ENCODE results near the gene TOR1A. TPM values are rescaled to one million over a fixed set of nuclear protein-coding genes. Genes with fewer than 3 reads are reported as not detected.

TOR1A gene
- total RNA-seq, 3 donors from 2014 or later: 30.8 to 35.8 (median 35.2) TPM

DNA sequence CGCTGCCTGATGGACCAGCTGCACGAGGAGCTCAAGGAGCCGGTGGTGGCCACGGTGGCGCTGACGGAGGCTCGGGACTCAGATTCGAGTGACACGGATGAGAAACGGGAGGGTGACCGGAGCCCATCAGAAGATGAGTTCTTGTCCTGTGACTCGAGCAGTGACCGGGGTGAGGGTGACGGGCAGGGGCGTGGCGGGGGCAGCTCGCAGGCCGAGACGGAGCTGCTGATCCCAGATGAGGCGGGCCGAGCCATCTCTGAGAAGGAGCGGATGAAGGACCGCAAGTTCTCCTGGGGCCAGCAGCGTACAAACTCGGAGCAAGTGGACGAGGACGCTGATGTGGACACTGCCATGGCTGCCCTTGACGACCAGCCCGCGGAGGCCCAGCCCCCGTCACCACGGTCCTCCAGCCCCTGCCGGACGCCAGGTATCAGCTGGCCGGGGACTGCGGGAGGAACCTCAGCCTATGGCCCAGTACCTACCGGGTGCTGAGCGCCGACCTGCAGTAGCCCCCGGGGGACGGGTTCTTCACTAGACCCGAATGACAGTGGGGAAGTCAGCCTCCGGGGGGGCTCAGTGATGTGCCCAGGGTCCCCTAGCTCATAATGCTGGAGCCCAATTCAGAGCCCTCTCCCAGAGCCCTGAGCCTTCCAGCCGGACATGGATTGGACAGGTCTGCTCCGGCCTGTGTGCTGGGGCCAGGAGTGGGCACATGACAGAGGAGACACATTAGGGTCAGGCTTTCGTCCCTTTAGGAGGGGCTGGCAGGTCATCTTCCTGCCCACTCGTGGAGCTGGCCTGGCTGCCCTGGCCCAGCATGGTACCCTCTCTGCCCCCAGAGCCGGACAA lies 44.3 kb upstream of the TOR1A start:
- no peak overlapping the region for H3K4me3 ChIP-seq
- intact Hi-C loops (cut with DNase I, micrococcal nuclease): no loop called here
- H3K36me3 ChIP-seq (ENCODE audit: low read depth): no peaks in the 10 kb centered on the region
- ATAC-seq (no peak), DNase-seq (no peak)
- H3K9me3 ChIP-seq: no peaks in the 10 kb centered on the region
- TF ChIP-seq, protein P1, sequence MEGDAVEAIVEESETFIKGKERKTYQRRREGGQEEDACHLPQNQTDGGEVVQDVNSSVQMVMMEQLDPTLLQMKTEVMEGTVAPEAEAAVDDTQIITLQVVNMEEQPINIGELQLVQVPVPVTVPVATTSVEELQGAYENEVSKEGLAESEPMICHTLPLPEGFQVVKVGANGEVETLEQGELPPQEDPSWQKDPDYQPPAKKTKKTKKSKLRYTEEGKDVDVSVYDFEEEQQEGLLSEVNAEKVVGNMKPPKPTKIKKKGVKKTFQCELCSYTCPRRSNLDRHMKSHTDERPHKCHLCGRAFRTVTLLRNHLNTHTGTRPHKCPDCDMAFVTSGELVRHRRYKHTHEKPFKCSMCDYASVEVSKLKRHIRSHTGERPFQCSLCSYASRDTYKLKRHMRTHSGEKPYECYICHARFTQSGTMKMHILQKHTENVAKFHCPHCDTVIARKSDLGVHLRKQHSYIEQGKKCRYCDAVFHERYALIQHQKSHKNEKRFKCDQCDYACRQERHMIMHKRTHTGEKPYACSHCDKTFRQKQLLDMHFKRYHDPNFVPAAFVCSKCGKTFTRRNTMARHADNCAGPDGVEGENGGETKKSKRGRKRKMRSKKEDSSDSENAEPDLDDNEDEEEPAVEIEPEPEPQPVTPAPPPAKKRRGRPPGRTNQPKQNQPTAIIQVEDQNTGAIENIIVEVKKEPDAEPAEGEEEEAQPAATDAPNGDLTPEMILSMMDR (IDR thresholded peaks at IDR 0.05): no peak
- H3K4me1 ChIP-seq (ENCODE audit: low read depth): no peaks in the 10 kb centered on the region

DNA sequence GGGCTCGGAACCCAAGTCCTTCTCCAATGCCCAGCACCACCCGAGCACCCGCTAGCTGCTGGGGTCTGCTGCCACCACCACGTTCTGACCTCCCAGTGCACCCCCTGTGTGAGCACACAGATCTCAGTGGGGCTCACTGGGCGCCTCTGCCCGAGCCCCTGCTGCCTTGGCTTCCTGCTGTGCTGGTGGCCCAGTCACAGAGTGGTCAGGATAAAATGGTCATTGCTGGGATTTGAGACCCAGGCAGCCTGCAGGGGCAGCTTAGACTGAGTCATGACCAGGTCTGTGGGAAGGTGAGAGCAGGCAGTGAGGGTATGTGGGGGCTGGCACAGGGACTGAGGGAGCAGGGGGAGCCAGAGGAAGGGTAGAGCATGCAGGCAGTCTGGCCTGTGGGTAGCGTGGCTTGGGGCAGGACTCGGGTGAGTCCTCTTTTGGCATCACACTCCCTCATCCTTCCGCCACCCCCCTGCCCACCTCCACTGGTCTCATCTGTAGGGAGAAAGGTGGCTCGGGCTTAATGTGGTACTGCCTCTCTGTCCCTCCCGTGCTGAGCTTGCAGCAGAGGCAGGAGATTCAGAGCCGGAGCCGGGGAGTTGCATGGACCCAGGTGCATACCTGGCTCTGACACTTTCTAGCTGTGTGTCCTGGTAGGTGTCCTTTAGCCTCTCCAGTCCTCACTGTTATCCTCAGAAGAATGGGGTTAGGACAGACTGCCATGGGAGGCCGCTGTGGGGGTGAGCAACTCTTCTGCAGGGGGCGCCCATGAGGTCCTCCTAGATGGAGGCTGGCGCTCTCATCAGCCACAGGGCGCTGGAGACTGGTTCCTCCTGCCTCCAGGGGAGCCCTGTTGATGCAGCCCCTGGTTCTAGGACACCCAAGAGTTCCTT lies 43.4 kb upstream of the TOR1A start:
- DNase-seq (no peak), ATAC-seq (no peak)
- Histone ChIP-seq H3K4me1 (ENCODE audit: low read depth) (no peaks in the 10 kb centered on the region), H3K9me3 (no peaks in the 10 kb centered on the region), H3K36me3 (ENCODE audit: low read depth) (no peaks in the 10 kb centered on the region), H3K4me3 (no peak overlapping the region)
- TF ChIP-seq, protein P1 (IDR thresholded peaks at IDR 0.05): no peak
- intact Hi-C loops (cut with DNase I, micrococcal nuclease): no loop called here

DNA sequence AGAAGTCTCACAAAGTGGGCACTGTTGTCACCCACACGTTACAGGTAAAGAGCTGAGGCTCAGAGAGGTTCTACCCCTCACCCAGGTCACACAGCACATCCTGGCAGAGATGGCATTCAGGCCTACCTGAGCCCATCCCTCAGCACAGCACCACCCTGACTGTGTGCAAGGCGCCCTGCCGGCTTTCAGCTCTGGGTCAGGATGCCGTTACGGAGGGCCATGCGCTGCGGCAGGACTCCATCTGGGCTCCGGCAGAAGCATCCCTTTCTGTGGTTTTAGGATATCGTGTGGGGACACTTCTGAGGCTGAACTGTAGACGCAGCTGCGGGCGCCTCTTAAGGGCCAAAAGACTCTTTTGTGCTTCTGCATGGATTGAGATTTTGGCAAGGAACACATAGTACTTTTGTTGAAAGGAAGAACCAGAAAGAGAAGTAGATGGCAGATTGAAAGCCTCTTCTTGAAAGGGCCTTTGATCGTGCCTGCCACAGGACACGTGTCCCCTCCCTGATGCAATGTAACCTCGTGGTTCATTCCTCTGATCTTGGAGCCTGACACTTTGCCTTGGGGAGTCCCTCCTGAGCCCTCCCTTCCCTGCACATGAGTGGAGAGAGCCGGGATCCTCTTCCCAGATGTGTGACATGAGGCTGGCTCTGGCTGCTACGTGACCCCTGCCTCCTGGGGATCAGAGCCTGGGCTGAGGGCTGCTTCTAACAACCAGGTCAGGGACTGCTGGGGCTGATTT lies 42.6 kb upstream of the TOR1A start:
- TF ChIP-seq, protein P1 (IDR thresholded peaks at IDR 0.05): no peak
- no peaks in the 10 kb centered on the region for H3K4me1 ChIP-seq (ENCODE audit: low read depth)
- H3K9me3 ChIP-seq: no peaks in the 10 kb centered on the region
- DNase-seq: no peak
- no peak overlapping the region for H3K4me3 ChIP-seq
- H3K36me3 ChIP-seq (ENCODE audit: low read depth): no peaks in the 10 kb centered on the region
- intact Hi-C loops (cut with DNase I, micrococcal nuclease): no loop called here
- no peak for ATAC-seq

DNA sequence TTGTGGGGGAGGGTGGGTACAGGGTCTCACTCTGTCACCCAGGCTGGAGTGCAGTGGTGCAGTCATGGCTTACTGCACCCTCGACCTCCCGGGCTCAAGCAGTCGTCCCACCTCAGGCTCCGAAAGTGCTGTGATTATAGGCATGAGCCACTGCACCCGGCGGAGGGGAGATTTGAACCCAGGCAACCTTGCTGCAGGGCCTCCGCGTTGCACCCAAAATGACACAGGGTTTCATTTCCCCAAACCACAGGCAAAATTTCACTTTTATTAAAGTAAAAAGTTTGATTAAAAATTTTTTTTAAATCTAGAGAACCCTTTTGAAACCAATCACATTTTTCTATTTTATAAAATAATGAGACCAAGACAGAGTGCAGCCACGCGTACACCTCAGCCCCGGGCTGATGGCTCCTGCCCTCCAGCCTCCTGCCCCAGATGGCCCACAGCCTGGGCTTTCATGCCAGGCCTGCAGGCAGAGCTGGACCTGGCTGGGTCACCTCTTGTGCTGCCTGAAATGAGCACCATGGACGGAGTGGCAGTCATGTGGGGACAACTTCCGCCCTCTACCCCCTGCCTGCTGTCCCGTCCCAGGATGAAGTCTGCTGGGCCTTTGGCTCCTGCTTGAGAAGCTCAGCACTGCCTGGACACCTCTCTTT lies 41.9 kb upstream of the TOR1A start:
- no peaks in the 10 kb centered on the region for H3K4me1 ChIP-seq (ENCODE audit: low read depth)
- intact Hi-C loops (cut with DNase I, micrococcal nuclease): no loop called here
- H3K4me3 ChIP-seq: no peak overlapping the region
- ATAC-seq (no peak), DNase-seq (no peak)
- no peaks in the 10 kb centered on the region for H3K9me3 ChIP-seq
- TF ChIP-seq, protein P1 (IDR thresholded peaks at IDR 0.05): no peak
- H3K36me3 ChIP-seq (ENCODE audit: low read depth): no peaks in the 10 kb centered on the region
